ENCODE data around the gene PSMB5. TPM values are rescaled to one million over a fixed set of nuclear protein-coding genes. Genes with fewer than 3 reads are reported as not detected.

Gene PSMB5
- total and polyA plus RNA-seq, 2 of the 13 experiments (the other 11 are each of a cell fraction or from before 2014, with no cell fraction given), result 705 to 871 TPM

GRCh38 chr14:23043145-23043544, 8.4 kb upstream of the PSMB5 start:
- DNase-seq (ENCODE audit: low spot score) (no peak), FAIRE-seq (no peak), ATAC-seq (no peak)
- 0 out of 2 replicates have a peak, but pooled peaks have one; percentile 30 for TF ChIP-seq NR1H2 (CRISPR knock-in tag; IDR thresholded peaks at IDR 0.05; ENCODE audit: borderline replicate concordance, low read depth)
- 0 out of 2 replicates have a peak, but pooled peaks have one; percentile 9 for TF ChIP-seq IRF9 (CRISPR knock-in tag; IDR thresholded peaks at IDR 0.05; ENCODE audit: borderline replicate concordance)
- no peak for TF ChIP-seq ZNF567 (CRISPR knock-in tag; IDR thresholded peaks at IDR 0.05; ENCODE audit: borderline replicate concordance)
- no peak overlapping the region for H3K4me3 ChIP-seq (replicated peaks in 1 of 3; ENCODE audit: insufficient read depth in 1 of 3, low read depth in 2 of 3, low read length in 3 of 3)
- H3K4me1 ChIP-seq (ENCODE audit: insufficient read depth, low read length), result peaks cover 23% of the 10 kb centered on the region
- no peaks in the 10 kb centered on the region for H4K20me1 ChIP-seq (ENCODE audit: insufficient read depth, low read length)
- H3K9ac ChIP-seq (ENCODE audit: insufficient read depth, low read depth, low read length), result no peak overlapping the region
- in situ Hi-C loops (cut with HindIII; ENCODE audit: extremely low pct_ligation_motif_present, low pct_unique_long_range_greater_than_20kb) (no loop called here), intact Hi-C loops (cut with micrococcal nuclease; ENCODE audit: unreplicated experiment) (no loop called here)
- H3K27ac ChIP-seq (ENCODE audit: extremely low read length, insufficient read depth, low read length), result no peak overlapping the region
- no peaks in the 10 kb centered on the region for H3K36me3 ChIP-seq (replicated peaks in 1 of 2; ENCODE audit: control insufficient read depth in 1 of 2, insufficient read depth in 2 of 2, low read length in 2 of 2)
- ChIA-PET POLR2A (interaction anchor here (1.0 to 2.7 kb wide), 3 partner anchors 9 to 36 kb away, joined by 3 to 9 read pairs (median 4); partner anchors contain the start of gene PSMB5), CTCF (ENCODE audit: low intra/inter-chr PET ratio, low total read pairs) (no interaction called here)
- no peaks in the 10 kb centered on the region for H3K79me2 ChIP-seq (ENCODE audit: insufficient read depth, low read length)
- H3K9me3 ChIP-seq (ENCODE audit: low read length), result no peaks in the 10 kb centered on the region
- BruUV-seq (replicated peaks), result no TSS peak
- WGBS (ENCODE audit: low lambda C conversion rate), result 22% methylated on average over 6 of the region's 6 CpGs
- H2AFZ ChIP-seq (ENCODE audit: low read length), result no peak overlapping the region
- H3K4me2 ChIP-seq (ENCODE audit: low read depth, low read length), result no peak overlapping the region
- H3K27me3 ChIP-seq (ENCODE audit: control insufficient read depth in 1 of 2, insufficient read depth in 2 of 2, low read length in 2 of 2), result peaks cover 16 to 35% of the 10 kb centered on the region in 2 experiments

- Histone ChIP-seq H4K20me1 (ENCODE audit: insufficient read depth, low read length) (no peaks in the 10 kb centered on the region), H3K4me1 (ENCODE audit: insufficient read depth, low read length) (peaks cover 23% of the 10 kb centered on the region), H2AFZ (ENCODE audit: low read length) (no peak within 1 kb of the TSS), H3K27me3 (ENCODE audit: control insufficient read depth in 1 of 2, insufficient read depth in 2 of 2, low read length in 2 of 2) (peaks cover 16 to 35% of the 10 kb centered on the region in 2 experiments), H3K9me3 (ENCODE audit: low read length) (no peaks in the 10 kb centered on the region), H3K36me3 (replicated peaks in 1 of 2; ENCODE audit: control insufficient read depth in 1 of 2, insufficient read depth in 2 of 2, low read length in 2 of 2) (no peaks in the 10 kb centered on the region), H3K9ac (ENCODE audit: insufficient read depth, low read depth, low read length) (no peak within 1 kb of the TSS), H3K4me3 (replicated peaks in 1 of 3; ENCODE audit: insufficient read depth in 1 of 3, low read depth in 2 of 3, low read length in 3 of 3) (no peak within 1 kb of the TSS), H3K27ac (ENCODE audit: extremely low read length, insufficient read depth, low read length) (no peak within 1 kb of the TSS), H3K4me2 (ENCODE audit: low read depth, low read length) (no peak within 1 kb of the TSS), H3K79me2 (ENCODE audit: insufficient read depth, low read length) (no peaks in the 10 kb centered on the region)
- no peak for FAIRE-seq
- intact Hi-C loops (cut with micrococcal nuclease; ENCODE audit: unreplicated experiment), result no loop called here
- ATAC-seq, result peak; percentile 65
- 61% methylated on average over 35 of the region's 36 CpGs for WGBS (ENCODE audit: low lambda C conversion rate)
- CTCF ChIA-PET (ENCODE audit: low intra/inter-chr PET ratio, low total read pairs), result no interaction called here
- POLR2A ChIA-PET, result interaction anchor here (0.9 to 2.7 kb wide), 5 partner anchors 8 to 56 kb away, joined by 3 to 9 read pairs (median 4); partner anchors contain the start of gene PSMB5
- in situ Hi-C loops (cut with HindIII; ENCODE audit: extremely low pct_ligation_motif_present, low pct_unique_long_range_greater_than_20kb), result no loop called here
- BruUV-seq (replicated peaks), result no TSS peak
- DNase-seq (ENCODE audit: low spot score), result no peak
- TF ChIP-seq ZBTB42 (CRISPR knock-in tag; IDR thresholded peaks at IDR 0.05) (no peak), SKI (IDR thresholded peaks at IDR 0.05; ENCODE audit: partially characterized antibody) (no peak), ZC3H13 (CRISPR knock-in tag; IDR thresholded peaks at IDR 0.05) (no peak), HOXA7 (CRISPR knock-in tag; IDR thresholded peaks at IDR 0.05) (0 out of 2 replicates have a peak, but pooled peaks have one; percentile 14), ZNF687 (CRISPR knock-in tag; IDR thresholded peaks at IDR 0.05) (peak; percentile 32; the same call in 1 of the 2 replicates)
- TF ChIP-seq, protein P1, sequence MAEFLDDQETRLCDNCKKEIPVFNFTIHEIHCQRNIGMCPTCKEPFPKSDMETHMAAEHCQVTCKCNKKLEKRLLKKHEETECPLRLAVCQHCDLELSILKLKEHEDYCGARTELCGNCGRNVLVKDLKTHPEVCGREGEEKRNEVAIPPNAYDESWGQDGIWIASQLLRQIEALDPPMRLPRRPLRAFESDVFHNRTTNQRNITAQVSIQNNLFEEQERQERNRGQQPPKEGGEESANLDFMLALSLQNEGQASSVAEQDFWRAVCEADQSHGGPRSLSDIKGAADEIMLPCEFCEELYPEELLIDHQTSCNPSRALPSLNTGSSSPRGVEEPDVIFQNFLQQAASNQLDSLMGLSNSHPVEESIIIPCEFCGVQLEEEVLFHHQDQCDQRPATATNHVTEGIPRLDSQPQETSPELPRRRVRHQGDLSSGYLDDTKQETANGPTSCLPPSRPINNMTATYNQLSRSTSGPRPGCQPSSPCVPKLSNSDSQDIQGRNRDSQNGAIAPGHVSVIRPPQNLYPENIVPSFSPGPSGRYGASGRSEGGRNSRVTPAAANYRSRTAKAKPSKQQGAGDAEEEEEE (CRISPR knock-in tag; IDR thresholded peaks at IDR 0.05; ENCODE audit: borderline replicate concordance), result no peak
Measured at GRCh38 chr14:23042162-23042965, 7.7 kb upstream of the PSMB5 start, which contains the start of gene PSMB11. Gene PSMB11 (plus strand): TSS chr14:23042212. CDS start chr14:23042226, 14 bp downstream.
